Activated T-cell treated with anti-CD3 and anti-CD28 coated beads for 4 hours (primary cell): ENCODE results near the gene KAT5.
"Not testable (repeated sequence)": the region's sequence is repeated elsewhere in the genome, so short reads cannot be mapped to it uniquely, and the experiment has no call there.

Experiments used
- DNase-seq: peaks from one replicate; pipeline ENCODE4 v3.0.0-alpha.2; 2020

The KAT5 gene

DNA sequence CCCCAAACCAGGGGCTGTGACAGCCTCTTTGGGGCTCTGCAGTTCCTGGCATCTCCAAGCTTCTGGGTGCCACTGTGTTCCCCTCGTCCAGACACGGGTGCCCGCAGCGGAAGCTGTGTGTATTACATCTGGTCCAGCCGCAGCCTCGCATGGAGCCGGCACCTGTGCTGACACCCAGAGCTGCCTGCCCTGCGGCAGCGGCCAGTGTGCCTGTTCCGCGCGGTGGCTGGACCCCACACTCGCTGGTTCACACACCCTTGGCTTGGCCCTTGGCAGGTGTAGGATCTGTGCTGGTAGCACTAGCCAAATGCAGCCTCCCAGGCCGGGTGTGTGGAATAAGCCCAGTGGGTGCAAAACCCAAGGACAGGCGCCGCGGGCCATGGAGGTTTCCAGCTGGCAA lies 33.0 kb downstream of the KAT5 start:
- DNase-seq = no peak

GRCh38 chr11:65762169-65762568 lies 50.1 kb downstream of the KAT5 start:
- not testable (repeated sequence) for DNase-seq

- DNase-seq = not testable (repeated sequence)
These were observed 50.8 kb downstream of the KAT5 start for GRCh38 chr11:65762816-65763215.

GRCh38 chr11:65764434-65764833 lies 52.4 kb downstream of the KAT5 start:
- DNase-seq = no peak

GRCh38 chr11:65766535-65766934 lies 54.5 kb downstream of the KAT5 start:
- DNase-seq = no peak

DNA sequence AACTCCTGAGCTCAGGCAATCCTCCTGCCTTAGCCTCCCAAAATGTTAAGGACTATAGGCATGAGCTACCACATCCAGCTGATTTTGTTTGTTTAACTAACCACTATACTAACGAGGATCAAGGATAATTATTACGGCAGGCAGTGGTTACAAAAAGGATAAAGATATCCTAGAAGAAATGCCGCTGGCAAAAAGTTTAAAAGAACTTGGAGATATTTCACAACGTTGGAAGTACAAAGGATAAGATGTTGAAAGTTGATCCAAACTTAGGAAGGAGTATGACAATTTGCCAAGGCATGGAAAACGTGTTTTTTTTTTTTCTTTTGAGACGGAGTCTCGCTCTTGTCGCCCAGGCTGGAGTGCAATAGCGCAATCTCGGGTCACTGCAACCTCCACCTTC lies 55.4 kb downstream of the KAT5 start:
- DNase-seq = no peak

DNA sequence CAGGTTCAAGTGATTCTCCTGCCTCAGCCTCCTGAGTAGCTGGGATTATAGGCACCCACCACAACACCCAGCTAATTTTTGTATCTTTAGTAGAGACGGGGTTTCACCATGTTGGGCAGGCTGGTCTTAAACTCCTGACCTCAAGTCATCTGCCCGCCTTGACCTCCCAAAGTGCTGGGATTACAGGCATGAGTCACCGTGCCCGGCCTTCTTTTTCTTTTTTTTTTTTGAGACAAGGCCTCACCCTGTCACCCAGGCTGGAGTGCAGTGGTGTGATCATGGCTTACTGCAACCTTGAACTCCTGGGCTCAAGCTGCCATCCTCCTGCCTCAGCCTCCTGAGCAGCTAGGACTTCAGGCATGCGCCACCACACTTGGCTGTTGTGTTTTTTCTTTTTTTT lies 55.8 kb downstream of the KAT5 start:
- not testable (repeated sequence) for DNase-seq
